T follicular helper cell (primary cell): ENCODE results near the gene CPNE5.

Experiments used
- DNase-seq: peaks from one replicate; pipeline ENCODE4 v3.0.0-alpha.2; 2020; ENCODE audit warnings: low read depth

CPNE5 gene

GRCh38 chr6:36834576-36835341 is 4.5 kb downstream of the CPNE5 start:
- no peak for DNase-seq

DNA sequence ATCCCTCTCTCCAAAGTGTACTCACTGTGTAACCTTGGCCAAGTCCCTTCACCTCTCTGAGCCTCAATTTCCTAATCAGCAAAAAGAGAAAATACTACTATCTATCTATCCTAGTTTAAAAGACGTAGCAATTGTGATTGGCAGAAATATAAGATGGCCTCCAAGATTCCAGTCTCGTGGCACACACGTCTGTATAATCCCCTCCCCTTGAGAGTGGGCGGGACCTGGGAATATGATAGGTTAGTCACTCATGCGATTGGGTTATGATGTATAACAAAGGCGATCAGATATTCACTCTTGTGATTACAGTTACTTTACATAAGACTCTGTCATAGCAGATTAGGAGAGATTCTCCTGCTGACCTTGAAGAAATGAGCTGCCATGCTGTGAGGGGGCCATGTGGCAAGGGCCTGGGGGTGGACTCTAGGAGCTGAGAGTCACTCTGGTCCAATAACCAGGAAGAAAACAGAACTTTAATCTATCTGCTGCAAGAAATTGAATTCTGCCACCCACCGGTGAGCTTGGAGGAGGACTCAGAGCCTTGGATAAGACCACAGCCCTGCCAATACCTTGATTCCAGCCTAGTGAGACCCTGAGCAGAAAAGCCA is 6.0 kb downstream of the CPNE5 start:
- no peak for DNase-seq

GRCh38 chr6:36832313-36832712 is 6.9 kb downstream of the CPNE5 start:
- no peak for DNase-seq

DNA sequence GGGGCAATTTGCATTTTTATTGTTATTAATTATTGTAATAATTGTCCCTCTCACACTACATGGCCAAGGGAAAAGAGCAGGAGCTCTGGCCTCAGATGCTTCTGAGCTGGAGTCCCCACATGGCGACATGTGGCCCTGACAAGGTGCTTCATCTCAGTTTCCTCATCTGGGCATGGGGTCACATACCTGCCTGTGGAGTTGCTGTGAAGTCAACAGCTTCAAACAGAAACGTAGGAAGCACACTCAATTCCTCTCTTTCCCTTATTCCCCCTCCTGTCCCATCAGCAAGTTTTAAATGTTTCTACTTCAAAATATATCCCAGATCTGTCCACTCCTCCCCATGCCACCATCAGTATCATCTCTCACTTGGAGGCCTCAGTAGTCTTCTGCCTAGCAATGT is 8.7 kb downstream of the CPNE5 start:
- DNase-seq = no peak

- no peak for DNase-seq
Measured at GRCh38 chr6:36829919-36830544, 9.2 kb downstream of the CPNE5 start.

DNA sequence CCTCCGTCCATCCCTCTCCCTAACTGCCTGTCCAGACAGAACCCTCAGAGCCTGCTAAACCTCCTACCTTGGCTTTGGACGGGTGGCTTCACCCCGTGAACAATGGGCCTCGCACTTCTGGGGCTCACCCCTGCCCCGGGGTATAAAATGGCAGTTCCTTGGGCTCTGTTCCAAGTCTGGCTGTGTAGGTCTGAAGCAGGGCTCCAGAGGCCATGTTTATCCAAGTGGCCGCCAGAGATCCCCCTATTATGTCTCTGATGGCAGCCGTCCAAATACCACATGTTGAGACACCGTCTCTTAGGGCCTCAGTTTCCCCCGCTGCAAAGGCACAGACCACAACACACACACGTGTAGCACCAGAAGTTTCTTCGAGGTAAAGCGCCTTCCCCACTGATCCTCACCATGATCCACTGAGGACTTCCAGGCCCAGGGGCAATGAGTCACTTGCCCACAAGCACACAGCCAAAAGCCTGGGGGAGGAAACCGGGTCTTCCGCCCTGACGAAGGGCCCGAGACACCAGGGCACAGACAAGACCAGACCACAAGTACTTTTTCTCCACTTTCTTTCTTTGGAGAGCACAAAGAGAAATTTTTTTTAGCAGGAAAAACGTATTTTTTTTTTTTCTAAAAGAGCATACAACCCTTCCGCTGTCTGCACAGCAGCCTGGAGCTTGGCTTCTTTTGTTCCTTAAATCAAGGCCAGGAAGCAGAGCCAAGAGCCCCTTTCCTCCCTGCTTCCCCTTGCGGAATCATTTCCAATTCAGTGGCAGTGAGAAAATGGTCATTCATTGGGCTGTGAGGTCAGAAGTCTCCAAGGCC is 11.8 kb downstream of the CPNE5 start:
- DNase-seq = no peak

DNA sequence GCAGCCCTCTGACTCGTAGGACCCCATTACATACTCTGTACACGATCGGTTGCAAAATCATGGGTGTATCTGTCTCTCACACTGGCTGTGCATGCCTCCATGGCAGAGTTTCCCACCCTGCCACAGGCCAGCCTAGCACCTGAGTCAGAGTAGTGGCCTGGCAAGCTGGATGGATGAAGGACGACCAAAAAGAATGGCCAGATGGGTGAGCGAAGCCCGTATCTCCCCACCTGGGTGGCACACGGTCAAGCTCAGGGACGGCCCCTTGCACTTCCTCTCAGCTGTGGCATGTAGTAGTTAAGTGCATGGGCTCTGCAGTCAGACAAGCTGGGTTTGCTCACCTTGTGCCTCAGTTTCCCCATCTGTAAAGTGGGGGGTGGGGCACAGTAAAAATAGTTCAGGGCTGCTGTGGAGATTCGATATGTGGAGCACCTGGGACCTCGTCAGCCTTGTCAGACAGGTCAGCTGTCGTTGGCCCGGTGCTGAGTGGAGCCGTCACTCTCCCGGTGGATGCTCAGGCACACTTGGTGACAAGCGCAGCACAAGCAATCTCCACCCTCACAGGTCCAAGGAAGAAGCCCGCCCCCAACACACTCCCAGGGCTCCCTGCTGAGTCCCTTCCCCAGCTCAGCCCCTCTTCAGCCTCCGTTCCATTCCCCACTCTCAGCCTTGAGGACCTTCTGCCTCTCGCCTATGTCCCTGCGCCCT is 12.6 kb downstream of the CPNE5 start:
- no peak for DNase-seq

DNA sequence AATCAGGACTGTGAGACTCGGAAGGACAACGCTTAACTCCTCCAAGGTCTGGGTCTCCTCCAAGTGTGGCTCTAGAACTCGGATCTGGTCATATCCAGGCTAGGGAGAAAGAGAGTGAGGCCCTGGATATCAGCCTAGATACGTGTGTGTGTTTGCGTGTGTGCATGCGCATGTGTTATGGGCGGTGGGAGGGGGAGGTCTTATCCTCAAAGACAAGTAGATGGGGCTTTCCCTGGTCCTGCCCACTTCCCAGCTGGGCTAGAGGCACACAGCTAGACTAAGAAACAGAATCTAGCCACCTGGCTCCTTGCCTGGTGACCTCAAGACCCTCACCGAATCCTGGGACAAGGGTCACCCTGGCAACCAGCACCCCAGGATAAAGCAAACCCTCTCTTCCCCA is 13.2 kb downstream of the CPNE5 start:
- DNase-seq = no peak

- DNase-seq = no peak
Measured at GRCh38 chr6:36825452-36825851, 13.8 kb downstream of the CPNE5 start.

DNA sequence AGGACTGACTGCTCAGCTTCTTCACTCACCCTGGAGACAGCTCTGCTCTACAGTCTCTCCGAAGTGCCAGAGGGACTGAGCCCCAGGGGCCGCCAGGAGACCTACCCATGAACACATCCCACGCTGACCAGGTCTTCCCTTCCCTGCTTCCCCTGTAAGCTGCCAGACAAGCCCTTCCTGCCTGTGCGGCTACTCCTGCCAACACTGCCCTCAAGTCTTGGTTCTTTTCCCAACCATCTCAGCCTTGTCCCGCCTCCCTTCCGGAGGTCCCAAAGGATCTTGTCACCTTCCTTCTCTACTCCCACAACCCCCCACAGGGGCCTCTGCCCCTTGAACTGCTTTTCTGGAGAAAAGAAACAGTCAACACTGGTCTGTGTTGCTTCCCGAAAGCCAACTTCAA is 15.0 kb downstream of the CPNE5 start:
- DNase-seq = no peak

GRCh38 chr6:36823421-36824096 is 15.7 kb downstream of the CPNE5 start:
- DNase-seq = no peak

GRCh38 chr6:36822506-36823269 is 16.6 kb downstream of the CPNE5 start:
- DNase-seq = no peak

DNA sequence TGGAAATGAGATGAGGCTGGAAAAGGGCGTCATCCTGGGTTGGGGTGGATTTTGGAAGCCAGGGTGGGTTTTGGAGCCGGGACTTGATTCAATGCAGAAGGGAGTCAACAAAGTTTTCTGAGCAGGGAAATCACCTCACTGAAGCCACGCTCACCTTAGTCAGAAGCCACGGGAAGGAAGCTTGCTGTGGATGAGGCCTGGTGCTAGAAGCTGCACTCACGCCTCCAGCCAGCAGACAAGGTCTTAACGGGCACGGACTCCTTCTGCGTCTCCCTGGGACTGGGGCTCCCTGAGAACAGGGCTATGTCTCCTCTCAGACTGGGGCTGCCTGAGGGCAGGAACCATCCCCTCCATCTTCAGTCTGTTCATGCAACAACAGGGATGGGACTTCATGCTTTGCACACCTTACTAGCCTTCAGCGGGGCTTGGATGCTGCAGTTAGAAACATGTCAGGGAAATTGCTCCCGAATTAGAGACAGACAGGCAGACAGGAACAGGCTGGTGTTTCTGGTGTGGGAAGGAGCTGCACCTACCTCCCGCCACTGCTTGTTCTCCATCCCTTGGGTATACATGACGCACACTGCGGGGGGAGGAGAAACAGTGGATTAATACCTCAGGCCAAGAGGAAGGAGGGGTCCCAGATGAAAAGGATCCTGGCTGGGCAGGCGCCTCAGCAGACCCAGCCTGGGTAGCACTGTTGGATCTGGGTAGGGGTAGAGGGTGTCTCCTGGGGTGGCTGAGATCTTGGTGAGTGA is 17.5 kb downstream of the CPNE5 start:
- DNase-seq = no peak

- DNase-seq = no peak
Measured at GRCh38 chr6:36820700-36821580, 18.3 kb downstream of the CPNE5 start.

DNA sequence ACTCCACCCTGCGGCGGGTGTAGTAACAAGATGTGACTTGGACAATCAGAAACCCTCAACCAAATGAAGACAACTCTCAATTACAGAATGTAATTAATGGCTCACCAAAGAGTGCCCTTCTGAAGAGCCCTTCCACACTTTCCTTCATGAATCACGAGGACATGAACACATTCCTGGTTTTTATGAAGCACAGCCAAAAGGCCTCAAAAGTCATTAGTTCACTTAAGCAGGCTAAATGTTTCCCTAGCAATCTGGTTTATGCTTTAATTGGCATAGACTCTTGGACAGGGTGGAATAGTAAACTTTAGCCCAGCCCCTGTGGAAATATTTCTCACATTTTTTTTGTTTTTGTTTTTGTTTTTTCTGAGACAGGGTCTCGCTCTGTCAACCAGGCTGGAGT is 20.5 kb downstream of the CPNE5 start:
- no peak for DNase-seq

- DNase-seq = no peak
Measured at GRCh38 chr6:36817847-36818246, 21.4 kb downstream of the CPNE5 start.

DNA sequence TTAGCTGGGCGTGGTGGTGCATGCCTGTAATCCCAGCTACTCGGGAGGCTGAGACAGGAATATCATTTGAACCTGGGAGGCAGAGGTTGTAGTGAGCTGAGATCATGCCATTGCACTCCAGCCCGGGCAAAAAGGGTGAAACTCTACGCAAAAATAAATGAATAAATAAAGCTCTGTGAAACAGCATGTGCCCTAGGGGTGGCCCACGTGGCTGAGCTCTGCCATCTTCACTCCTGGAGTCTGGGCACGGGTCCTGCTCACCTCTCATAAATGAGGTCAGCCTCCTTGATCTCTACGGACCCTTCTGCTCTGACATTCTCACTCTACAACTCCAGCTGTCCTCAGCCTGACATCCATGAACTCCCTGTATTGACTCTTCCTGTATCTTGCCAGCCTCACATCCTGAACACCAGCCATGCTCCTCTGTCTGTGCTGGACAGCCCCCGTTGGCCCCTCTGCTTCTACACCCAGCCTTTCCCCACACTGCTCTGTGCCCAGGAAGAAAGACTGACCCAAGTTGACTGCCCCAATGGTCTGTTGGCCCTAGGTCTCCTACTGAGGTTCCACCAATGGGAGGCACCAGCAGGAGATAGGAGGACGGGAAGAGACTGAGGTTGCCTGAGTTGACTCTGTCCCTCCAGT is 21.9 kb downstream of the CPNE5 start:
- DNase-seq = no peak
